Glutamatergic neuron (in vitro differentiated cells): Measurements from ENCODE around the gene CT45A8. TPM values are rescaled to one million over a fixed set of nuclear protein-coding genes. Genes with fewer than 3 reads are reported as not detected.
"Not testable (repeated sequence)": the region's sequence is repeated elsewhere in the genome, so short reads cannot be mapped to it uniquely, and the experiment has no call there.

Source experiments
- DNase-seq: peaks from one replicate; pipeline ENCODE4 v3.0.0; 2022
- H3K27ac Mint-ChIP-seq: one replicate; pipeline ENCODE4 v1.8.0; 2020; ENCODE audit warnings: mild to moderate bottlenecking, mixed read lengths, inconsistent platforms; ENCODE audit not compliant: unreplicated experiment
- H3K27me3 Mint-ChIP-seq: one replicate; pipeline ENCODE4 v1.8.0; 2020; ENCODE audit warnings: mild to moderate bottlenecking, moderate library complexity, mixed read lengths, inconsistent platforms; ENCODE audit not compliant: unreplicated experiment
- H3K36me3 Mint-ChIP-seq: one replicate; pipeline ENCODE4 v1.8.0; 2020; ENCODE audit warnings: mild to moderate bottlenecking, mixed read lengths, inconsistent platforms; ENCODE audit not compliant: unreplicated experiment
- H3K4me1 Mint-ChIP-seq: one replicate; pipeline ENCODE4 v1.8.0; 2020; ENCODE audit warnings: mild to moderate bottlenecking, low read depth, mixed read lengths, inconsistent platforms; ENCODE audit not compliant: unreplicated experiment
- H3K4me3 Mint-ChIP-seq: one replicate; pipeline ENCODE4 v1.8.0; 2020; ENCODE audit warnings: mild to moderate bottlenecking, mixed read lengths, inconsistent platforms; ENCODE audit not compliant: unreplicated experiment
- H3K9me3 Mint-ChIP-seq: one replicate; pipeline ENCODE4 v1.8.0; 2020; ENCODE audit warnings: mild to moderate bottlenecking, moderate library complexity, mixed read lengths, inconsistent platforms; ENCODE audit not compliant: unreplicated experiment
- CTCF ChIP-seq: fragments of 200-600 bp; sonication (generic); IDR thresholded peaks from one replicate; pipeline ENCODE4 v1.5.0; 2021; ENCODE audit not compliant: partially characterized antibody, unreplicated experiment
- long read RNA-seq: library from polyadenylated mRNA; unstranded; transcript quantifications from one replicate; pipeline ENCODE4 v2.0.0, GENCODE V29; 2020; ENCODE audit not compliant: unreplicated experiment
- total RNA-seq: library from RNA; stranded (reverse); fragmentation: NEBNext Ultra II Directional; extraction: Animal tissue kit (Norgen Biotek cat#: 25700); gene quantifications from one replicate; pipeline ENCODE4 v1.2.1, GENCODE V29; 2021; ENCODE audit not compliant: unreplicated experiment

The CT45A8 gene
- total RNA-seq: not detected
- long read RNA-seq: 0 reads

GRCh38 chrX:135854438-135854837 lies at the start of gene CT45A8:
TSS of gene CT45A8 (minus strand) at chrX:135854538. CDS start at chrX:135850783, 3,755 bp downstream.
- not testable (repeated sequence) for H3K27me3 Mint-ChIP-seq, H3K27ac Mint-ChIP-seq, H3K9me3 Mint-ChIP-seq, DNase-seq, H3K36me3 Mint-ChIP-seq, H3K4me3 Mint-ChIP-seq, H3K4me1 Mint-ChIP-seq

GRCh38 chrX:135893294-135893817 lies 39.0 kb upstream of the CT45A8 start, which contains the start of the genes CT45A10 and SAGE1:
TSS of gene CT45A10 (minus strand) at chrX:135893444. CDS start at chrX:135885344, 8,100 bp downstream.
TSS of gene SAGE1 (plus strand) at chrX:135893716. CDS start at chrX:135896243, 2,527 bp downstream.
- Mint-ChIP-seq H3K4me3 (no peak within 1 kb of the TSS), H3K9me3 (no peaks in the 10 kb centered on the region), H3K4me1 (no peaks in the 10 kb centered on the region), H3K27me3 (peaks cover 1% of the 10 kb centered on the region), H3K36me3 (no peaks in the 10 kb centered on the region), H3K27ac (no peak within 1 kb of the TSS)
- DNase-seq: no peak
- no peak for TF ChIP-seq CTCF

- TF ChIP-seq CTCF: no peak
- no peaks in the 10 kb centered on the region for H3K4me1 Mint-ChIP-seq
- H3K4me3 Mint-ChIP-seq: no peak overlapping the region
- DNase-seq: no peak
- H3K27ac Mint-ChIP-seq: no peak overlapping the region
- peaks cover 1% of the 10 kb centered on the region for H3K27me3 Mint-ChIP-seq
- H3K9me3 Mint-ChIP-seq: no peaks in the 10 kb centered on the region
- H3K36me3 Mint-ChIP-seq: no peaks in the 10 kb centered on the region
Observed at GRCh38 chrX:135892781-135893180, 38.4 kb upstream of the CT45A8 start.

GRCh38 chrX:135890087-135890585 lies 35.8 kb upstream of the CT45A8 start:
- Mint-ChIP-seq H3K9me3 (no peaks in the 10 kb centered on the region), H3K4me1 (no peaks in the 10 kb centered on the region), H3K27ac (no peak overlapping the region), H3K4me3 (no peak overlapping the region), H3K36me3 (no peaks in the 10 kb centered on the region), H3K27me3 (peaks cover 1% of the 10 kb centered on the region)
- DNase-seq: no peak
- TF ChIP-seq CTCF: no peak

- H3K27ac Mint-ChIP-seq, H3K4me1 Mint-ChIP-seq, H3K9me3 Mint-ChIP-seq, H3K27me3 Mint-ChIP-seq, H3K36me3 Mint-ChIP-seq, H3K4me3 Mint-ChIP-seq: not testable (repeated sequence)
- peak; percentile 15 for DNase-seq
Observed at GRCh38 chrX:135888976-135889375, 34.6 kb upstream of the CT45A8 start.

- not testable (repeated sequence) for DNase-seq, H3K4me1 Mint-ChIP-seq, H3K9me3 Mint-ChIP-seq, H3K27me3 Mint-ChIP-seq, H3K36me3 Mint-ChIP-seq, H3K4me3 Mint-ChIP-seq, H3K27ac Mint-ChIP-seq
Observed at GRCh38 chrX:135888230-135888629, 33.9 kb upstream of the CT45A8 start.

GRCh38 chrX:135882741-135883140 lies 28.4 kb upstream of the CT45A8 start:
- H3K9me3 Mint-ChIP-seq, H3K27me3 Mint-ChIP-seq, H3K4me3 Mint-ChIP-seq: not testable (repeated sequence)

GRCh38 chrX:135871712-135872111 lies 17.4 kb upstream of the CT45A8 start, which contains the start of gene CT45A9:
TSS of gene CT45A9 (minus strand) at chrX:135871812. CDS start at chrX:135868061, 3,751 bp downstream.
- not testable (repeated sequence) for H3K27ac Mint-ChIP-seq, H3K9me3 Mint-ChIP-seq, H3K4me1 Mint-ChIP-seq, DNase-seq, H3K27me3 Mint-ChIP-seq, H3K4me3 Mint-ChIP-seq, H3K36me3 Mint-ChIP-seq

More at GRCh38 chrX:135882741-135883140, 28.4 kb upstream of the CT45A8 start:
- DNase-seq, H3K4me1 Mint-ChIP-seq, H3K36me3 Mint-ChIP-seq, H3K27ac Mint-ChIP-seq: not testable (repeated sequence)

GRCh38 chrX:135837180-135837579 lies 17.2 kb downstream of the CT45A8 start, which contains the start of gene CT45A7:
TSS of gene CT45A7 (minus strand) at chrX:135837280. CDS start at chrX:135833533, 3,747 bp downstream.
- not testable (repeated sequence) for H3K4me1 Mint-ChIP-seq, DNase-seq, H3K9me3 Mint-ChIP-seq, H3K27me3 Mint-ChIP-seq, H3K36me3 Mint-ChIP-seq, H3K27ac Mint-ChIP-seq, H3K4me3 Mint-ChIP-seq
